HepG2 (cell line): Measurements from ENCODE around the gene SPAG4. TPM values are rescaled to one million over a fixed set of nuclear protein-coding genes. Genes with fewer than 3 reads are reported as not detected.
A peak's percentile ranks its signal among the peaks of the same experiment; 100 is the strongest.

ENCODE experiments used
- ATAC-seq: fragments of 200-7000 bp; cut with Tn5 transposase; 3 replicates; pipeline ENCODE4 v1.9.1; 2020; ENCODE audit warnings: mild to moderate bottlenecking, moderate library complexity
- BruUV-seq: library from RNA; stranded (reverse); fragments of 400-500 nt; replicated peaks from 2 replicates; lab custom pipeline; 2021; lab: Mats Ljungman, UMichigan
- CTCF ChIA-PET: fragments of 300-600 bp; formaldehyde crosslinking; extraction: SDS; loops from one replicate; lab custom pipeline; 2021; ENCODE audit warnings: low total read pairs, inconsistent platforms, low intra/inter-chr PET ratio; lab: Yijun Ruan, JAX
- POLR2A ChIA-PET: fragments of 350-600 bp; sonication (Branson Sonifier 250); formaldehyde crosslinking; loops from one replicate; lab custom pipeline; 2020; ENCODE audit warnings: antibody characterized with exemption, inconsistent platforms; lab: Yijun Ruan, JAX
- DNase-seq: peaks from one replicate; pipeline ENCODE4 v3.0.0-alpha.2; 2015; ENCODE audit warnings: low spot score
- FAIRE-seq: peaks from 3 replicates; lab custom pipeline; 2011; peaks lifted over from hg19 to GRCh38; lab: Jason Lieb, UNC
- H2AFZ ChIP-seq: one replicate; pipeline ENCODE4 v1.6.1; 2011; ENCODE audit warnings: low read length, inconsistent platforms
- H3K27ac ChIP-seq: fragments of 300-600 bp; 3 replicates; pipeline ENCODE4 v1.8.0; 2011; ENCODE audit warnings: mixed run types, mild to moderate bottlenecking, mixed read lengths, low read length, inconsistent platforms; ENCODE audit not compliant: insufficient read depth; ENCODE audit errors: extremely low read length
- H3K27me3 ChIP-seq, 2 experiments: fragments of 200-600 bp in 1 of 2; 2 replicates in 1 of 2; 3 replicates in 1 of 2; pipeline versions ENCODE4 v1.6.0 to v1.8.0; 2011; ENCODE audit warnings: low read length in 2 of 2, mild to moderate bottlenecking in 2 of 2, moderate library complexity in 2 of 2, inconsistent platforms in 1 of 2; ENCODE audit not compliant: insufficient read depth in 2 of 2, control insufficient read depth in 1 of 2
- H3K36me3 ChIP-seq, 2 experiments: fragments of 200-600 bp in 1 of 2; replicated peaks in 1 of 2; 2 replicates in 1 of 2; 3 replicates in 1 of 2; pipeline versions ENCODE4 v1.5.1 to v1.8.0; 2011; ENCODE audit warnings: low read length in 2 of 2, inconsistent platforms in 1 of 2; ENCODE audit not compliant: insufficient read depth in 2 of 2, control insufficient read depth in 1 of 2
- H3K4me1 ChIP-seq: 2 replicates; pipeline ENCODE4 v1.5.1; 2012; ENCODE audit warnings: low read length, inconsistent platforms; ENCODE audit not compliant: insufficient read depth
- H3K4me2 ChIP-seq: 2 replicates; pipeline ENCODE4 v1.6.0; 2011; ENCODE audit warnings: low read depth, low read length, inconsistent platforms
- H3K4me3 ChIP-seq, 3 experiments: fragments of 200-600 bp in 1 of 3; sonication (generic), shearing (Covaris generic) in 1 of 3; replicated peaks in 1 of 3; 2 replicates each; pipeline ENCODE4 v1.5.1; 2011 to 2016; ENCODE audit warnings: low read length in 3 of 3, inconsistent platforms in 2 of 3, low read depth in 2 of 3, mild to moderate bottlenecking in 2 of 3, control low read depth in 1 of 3, mixed read lengths in 1 of 3; ENCODE audit not compliant: insufficient read depth in 1 of 3
- H3K79me2 ChIP-seq: one replicate; pipeline ENCODE4 v1.6.1; 2011; ENCODE audit warnings: low read length, inconsistent platforms; ENCODE audit not compliant: insufficient read depth
- H3K9ac ChIP-seq: 2 replicates; pipeline ENCODE4 v1.6.0; 2011; ENCODE audit warnings: mild to moderate bottlenecking, low read depth, low read length, inconsistent platforms; ENCODE audit not compliant: insufficient read depth
- H3K9me3 ChIP-seq: 2 replicates; pipeline ENCODE4 v1.5.1; 2012; ENCODE audit warnings: mild to moderate bottlenecking, low read length
- H4K20me1 ChIP-seq: 2 replicates; pipeline ENCODE4 v1.6.0; 2011; ENCODE audit warnings: inconsistent platforms, mild to moderate bottlenecking, low read length, moderate library complexity; ENCODE audit not compliant: insufficient read depth
- AKAP8 ChIP-seq: sonication (generic); formaldehyde crosslinking; IDR thresholded peaks from 2 replicates; pipeline ENCODE4 v1.5.1; 2020; ENCODE audit warnings: mild to moderate bottlenecking, missing genetic modification reagents
- AKNA ChIP-seq: sonication (generic); formaldehyde crosslinking; IDR thresholded peaks from 2 replicates; pipeline ENCODE4 v1.4.0; 2020; ENCODE audit warnings: missing genetic modification reagents, borderline replicate concordance
- ELF1 ChIP-seq: sonication (generic); formaldehyde crosslinking; IDR thresholded peaks from 2 replicates; pipeline ENCODE4 v1.4.0; 2020; ENCODE audit warnings: missing genetic modification reagents
- HCFC1 ChIP-seq: fragments of 150-350 bp; IDR thresholded peaks from 2 replicates; pipeline ENCODE4 v1.6.1; 2014; ENCODE audit warnings: low read depth, low read length
- HIC2 ChIP-seq: sonication (generic); formaldehyde crosslinking; IDR thresholded peaks from 2 replicates; pipeline ENCODE4 v1.9.0; 2022; ENCODE audit warnings: low read depth, missing genetic modification reagents
- HNF1B ChIP-seq: sonication (generic); formaldehyde crosslinking; IDR thresholded peaks from 2 replicates; pipeline ENCODE4 v1.5.1; 2020; ENCODE audit warnings: mild to moderate bottlenecking, moderate library complexity, missing genetic modification reagents
- HNRNPL ChIP-seq: fragments of 200-400 bp; formaldehyde crosslinking; IDR thresholded peaks from 2 replicates; pipeline ENCODE4 v1.6.1; 2017; ENCODE audit warnings: mild to moderate bottlenecking, low read depth, low read length
- KLF16 ChIP-seq, 2 experiments: sonication (generic) in 1 of 2; formaldehyde crosslinking in 1 of 2; IDR thresholded peaks; 2 replicates each; pipeline versions ENCODE4 v1.6.1 to v1.8.0; 2016 to 2023; ENCODE audit warnings: missing genetic modification reagents in 2 of 2, missing compliant biosample characterization in 1 of 2
- ZFP62 ChIP-seq: sonication (generic); formaldehyde crosslinking; IDR thresholded peaks from 2 replicates; pipeline ENCODE4 v1.4.0; 2020; ENCODE audit warnings: missing genetic modification reagents
- ZNF687 ChIP-seq: sonication (generic); formaldehyde crosslinking; IDR thresholded peaks from 2 replicates; pipeline ENCODE4 v1.5.1; 2020; ENCODE audit warnings: mild to moderate bottlenecking, missing genetic modification reagents, moderate library complexity
- WGBS: methylation state at CpG from one replicate; pipeline ENCODE4 v1.1.6; 2017; ENCODE audit warnings: low lambda C conversion rate; 5-methylcytosine and 5-hydroxymethylcytosine counted together
- in situ Hi-C: cut with HindIII; loops from 2 replicates; pipeline ENCODE4 v1.10.0; 2017; ENCODE audit warnings: low pct_unique_long_range_greater_than_20kb; ENCODE audit not compliant: extremely low pct_ligation_motif_present
- intact Hi-C: fragments of 100-400 bp; cut with micrococcal nuclease; formaldehyde crosslinking; loops from one replicate; pipeline ENCODE4 v1.10.0; 2022; ENCODE audit not compliant: unreplicated experiment
- polyA plus RNA-seq, 8 experiments: library from polyadenylated mRNA; depleted of rRNA in 3 of 8; stranded (reverse) in 7 of 8; unstranded in 1 of 8; fragments of >200 nt; fragmentation: Illumina TruSeq in 4 of 8; extraction: Trizol in 4 of 8; gene quantifications; 2 replicates each; pipeline versions ENCODE4 v1.2.1 to v1.2.3, GENCODE V29; 2011 to 2016; ENCODE audit warnings: low read depth in 4 of 8, missing spikeins in 1 of 8, mixed read lengths in 1 of 8; ENCODE audit not compliant: insufficient read depth in 1 of 8
- total RNA-seq, 5 experiments: library from RNA; depleted of rRNA; stranded (reverse); fragments of >200 nt; fragmentation: Illumina TruSeq; extraction: Trizol; gene quantifications; 2 replicates each; pipeline ENCODE4 v1.2.3, GENCODE V29; 2016; ENCODE audit warnings: low read depth in 1 of 5

Gene SPAG4
- total and polyA plus RNA-seq, 2 of the 13 experiments (the other 11 are each of a cell fraction or from before 2014, with no cell fraction given), result 5.8 to 137 TPM

GRCh38 chr20:35607003-35607735 is 8.5 kb upstream of the SPAG4 start:
- no peak overlapping the region for H3K4me3 ChIP-seq
- H3K4me2 ChIP-seq, result no peak overlapping the region
- ChIA-PET CTCF (no interaction called here), POLR2A (no interaction called here)
- no TSS peak for BruUV-seq
- FAIRE-seq, result no peak
- H3K36me3 ChIP-seq, result no peaks in the 10 kb centered on the region
- WGBS, result 42% methylated on average over 14 of the region's 14 CpGs
- no peak for ATAC-seq
- H3K27me3 ChIP-seq, result peaks cover 0 to 7% of the 10 kb centered on the region in 2 experiments; a peak in 2 of 5 replicates
- H3K27ac ChIP-seq, result no peak overlapping the region
- H4K20me1 ChIP-seq, result no peaks in the 10 kb centered on the region
- in situ Hi-C loops (no loop called here), intact Hi-C loops (no loop called here)
- no peaks in the 10 kb centered on the region for H3K79me2 ChIP-seq
- no peak overlapping the region for H2AFZ ChIP-seq
- no peaks in the 10 kb centered on the region for H3K9me3 ChIP-seq
- no peak for DNase-seq
- H3K9ac ChIP-seq, result no peak overlapping the region
- H3K4me1 ChIP-seq, result peaks cover 29% of the 10 kb centered on the region
- TF ChIP-seq HNRNPL (peak; percentile 88), HNF1B (CRISPR knock-in tag) (no peak), AKNA (no peak), ELF1 (CRISPR knock-in tag) (no peak), ZFP62 (CRISPR knock-in tag) (no peak), KLF16 (CRISPR knock-in tag; IDR thresholded peaks at IDR 0.05) (0 out of 4 replicates have a peak, but pooled peaks of 1 of the 2 experiments have one; percentile 24), ZNF687 (CRISPR knock-in tag) (peak; percentile 37; the same call in 1 of the 2 replicates), HIC2 (peak; percentile 87), HCFC1 (no peak), AKAP8 (CRISPR knock-in tag) (no peak)
